ENCODE measurements around the gene KCNH2.

- TF ChIP-seq CTCF (IDR thresholded peaks at IDR 0.05) (no peak), POLR2A (IDR thresholded peaks at IDR 0.05) (no peak)
Measured at GRCh38 chr7:150947761-150948651, 30.1 kb downstream of the KCNH2 start.
